ENCODE data around the gene ATP1A4.

DNA sequence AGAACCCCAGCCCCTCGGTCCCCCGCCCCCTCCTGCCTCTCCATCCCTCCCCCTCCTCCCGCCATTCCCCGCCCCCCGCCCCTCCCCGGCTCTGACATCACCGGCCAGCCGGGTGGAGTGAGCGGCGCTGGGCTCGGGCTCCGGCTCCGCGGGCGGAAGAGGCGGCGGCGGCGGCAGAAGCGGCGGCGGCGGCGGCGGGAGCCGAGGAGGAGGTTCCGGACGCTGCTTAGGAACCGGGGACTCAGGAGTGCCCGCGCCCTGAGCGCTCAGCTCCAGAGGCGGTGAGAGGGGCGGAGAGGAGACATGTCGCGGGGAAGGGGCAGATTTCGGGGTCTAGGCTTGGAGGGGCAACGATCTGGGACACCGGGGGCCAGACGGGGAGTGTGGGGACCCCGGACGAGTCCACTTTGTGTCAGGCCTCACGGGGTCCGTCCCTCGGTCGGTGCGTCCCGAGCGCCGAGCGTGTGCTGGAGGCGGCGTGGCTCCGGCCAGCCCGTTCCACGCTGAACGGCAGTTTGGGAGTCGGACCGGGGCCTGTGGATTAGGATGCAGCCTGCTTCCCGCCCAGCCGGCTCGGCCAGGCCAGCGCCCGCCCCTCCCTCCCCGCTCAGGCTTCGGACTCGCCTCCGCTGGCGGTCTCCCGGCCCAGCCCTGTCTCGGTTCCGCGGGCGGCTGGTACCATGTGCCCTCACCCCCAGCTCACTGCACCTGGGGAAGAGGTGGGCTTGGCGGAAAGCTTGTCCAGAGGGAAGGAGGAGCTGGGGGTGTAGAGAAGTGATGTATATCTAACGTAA lies 54.0 kb downstream of the ATP1A4 start, which contains the start of gene PEA15:
- TF ChIP-seq, protein P1, sequence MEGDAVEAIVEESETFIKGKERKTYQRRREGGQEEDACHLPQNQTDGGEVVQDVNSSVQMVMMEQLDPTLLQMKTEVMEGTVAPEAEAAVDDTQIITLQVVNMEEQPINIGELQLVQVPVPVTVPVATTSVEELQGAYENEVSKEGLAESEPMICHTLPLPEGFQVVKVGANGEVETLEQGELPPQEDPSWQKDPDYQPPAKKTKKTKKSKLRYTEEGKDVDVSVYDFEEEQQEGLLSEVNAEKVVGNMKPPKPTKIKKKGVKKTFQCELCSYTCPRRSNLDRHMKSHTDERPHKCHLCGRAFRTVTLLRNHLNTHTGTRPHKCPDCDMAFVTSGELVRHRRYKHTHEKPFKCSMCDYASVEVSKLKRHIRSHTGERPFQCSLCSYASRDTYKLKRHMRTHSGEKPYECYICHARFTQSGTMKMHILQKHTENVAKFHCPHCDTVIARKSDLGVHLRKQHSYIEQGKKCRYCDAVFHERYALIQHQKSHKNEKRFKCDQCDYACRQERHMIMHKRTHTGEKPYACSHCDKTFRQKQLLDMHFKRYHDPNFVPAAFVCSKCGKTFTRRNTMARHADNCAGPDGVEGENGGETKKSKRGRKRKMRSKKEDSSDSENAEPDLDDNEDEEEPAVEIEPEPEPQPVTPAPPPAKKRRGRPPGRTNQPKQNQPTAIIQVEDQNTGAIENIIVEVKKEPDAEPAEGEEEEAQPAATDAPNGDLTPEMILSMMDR (IDR thresholded peaks at IDR 0.05; ENCODE audit: low read depth, low read length, poor library complexity, severe bottlenecking), result no peak
- no peak for TF ChIP-seq EZH2phosphoT487 (IDR thresholded peaks at IDR 0.05; ENCODE audit: borderline replicate concordance, low read length)

Measured in DOHH2 (cell line).